Stimulated activated memory B cell treated with anti-CD40 and anti-IgM and Interleukin-4, amounts not matched to agents 10 μg/mL and 1 μg/mL and 100 μg/mL, for 72 hours (primary cell): ENCODE data around the gene TSC2.
"Not testable (repeated sequence)": the region's sequence is repeated elsewhere in the genome, so short reads cannot be mapped to it uniquely, and the experiment has no call there.

Experiments used
- ATAC-seq: fragments of 150-1000 bp; cut with Tn5 transposase; 2 replicates; pipeline ENCODE4 v1.10.0; 2021
- H3K27ac Mint-ChIP-seq: one replicate; pipeline ENCODE4 v1.8.0; 2022; ENCODE audit warnings: mild to moderate bottlenecking, mixed read lengths
- H3K27me3 Mint-ChIP-seq: one replicate; pipeline ENCODE4 v1.8.0; 2022; ENCODE audit warnings: mixed read lengths
- H3K36me3 Mint-ChIP-seq: one replicate; pipeline ENCODE4 v1.8.0; 2022; ENCODE audit warnings: mixed read lengths
- H3K4me1 Mint-ChIP-seq: one replicate; pipeline ENCODE4 v1.8.0; 2022; ENCODE audit warnings: mixed read lengths
- H3K4me3 Mint-ChIP-seq: one replicate; pipeline ENCODE4 v1.8.0; 2022; ENCODE audit warnings: mild to moderate bottlenecking, moderate library complexity, mixed read lengths
- H3K9me3 Mint-ChIP-seq: one replicate; pipeline ENCODE4 v1.8.0; 2022; ENCODE audit warnings: mixed read lengths

TSC2 gene

GRCh38 chr16:2007081-2007836 is 40.5 kb upstream of the TSC2 start:
- peak overlapping the region; percentile 60 for H3K27ac Mint-ChIP-seq
- no peaks in the 10 kb centered on the region for H3K27me3 Mint-ChIP-seq
- peak overlapping the region; percentile 83 for H3K4me3 Mint-ChIP-seq
- H3K9me3 Mint-ChIP-seq, result no peaks in the 10 kb centered on the region
- peaks cover 38% of the 10 kb centered on the region for H3K36me3 Mint-ChIP-seq
- no peak for ATAC-seq
- H3K4me1 Mint-ChIP-seq, result peaks cover 60% of the 10 kb centered on the region

- H3K4me3 Mint-ChIP-seq, result peak overlapping the region; percentile 83
- peaks cover 60% of the 10 kb centered on the region for H3K4me1 Mint-ChIP-seq
- peak overlapping the region; percentile 61 for H3K27ac Mint-ChIP-seq
- no peaks in the 10 kb centered on the region for H3K27me3 Mint-ChIP-seq
- no peak for ATAC-seq
- H3K36me3 Mint-ChIP-seq, result peaks cover 35% of the 10 kb centered on the region
- no peaks in the 10 kb centered on the region for H3K9me3 Mint-ChIP-seq
Observed at GRCh38 chr16:2008009-2008526, 39.7 kb upstream of the TSC2 start.

GRCh38 chr16:2008631-2009163 is 39.1 kb upstream of the TSC2 start:
- Mint-ChIP-seq H3K4me3 (peak overlapping the region; percentile 83), H3K9me3 (no peaks in the 10 kb centered on the region), H3K4me1 (peaks cover 60% of the 10 kb centered on the region), H3K36me3 (peaks cover 35% of the 10 kb centered on the region), H3K27me3 (no peaks in the 10 kb centered on the region), H3K27ac (peak overlapping the region; percentile 61)
- no peak for ATAC-seq

- no peaks in the 10 kb centered on the region for H3K27me3 Mint-ChIP-seq
- peak overlapping the region; percentile 93 for H3K27ac Mint-ChIP-seq
- peak; percentile 54 for ATAC-seq
- H3K36me3 Mint-ChIP-seq, result peaks cover 35% of the 10 kb centered on the region
- H3K9me3 Mint-ChIP-seq, result no peaks in the 10 kb centered on the region
- H3K4me3 Mint-ChIP-seq, result peak overlapping the region; percentile 83
- H3K4me1 Mint-ChIP-seq, result peaks cover 55% of the 10 kb centered on the region
Observed at GRCh38 chr16:2009164-2009711, 38.5 kb upstream of the TSC2 start.

- ATAC-seq, result peak; percentile 98
- Mint-ChIP-seq H3K4me1 (peaks cover 48% of the 10 kb centered on the region), H3K36me3 (peaks cover 32% of the 10 kb centered on the region), H3K9me3 (no peaks in the 10 kb centered on the region), H3K27me3 (no peaks in the 10 kb centered on the region), H3K27ac (peak within 1 kb of the TSS; percentile 93), H3K4me3 (peak within 1 kb of the TSS; percentile 90)
Observed at GRCh38 chr16:2009791-2010510, 37.8 kb upstream of the TSC2 start, which contains the start of gene ZNF598. ZNF598 (minus strand) TSS chr16:2009821.

- H3K36me3 Mint-ChIP-seq, result peaks cover 17% of the 10 kb centered on the region
- not testable (repeated sequence) for H3K4me3 Mint-ChIP-seq, ATAC-seq, H3K27ac Mint-ChIP-seq, H3K9me3 Mint-ChIP-seq, H3K27me3 Mint-ChIP-seq
- H3K4me1 Mint-ChIP-seq, result peaks cover 30% of the 10 kb centered on the region
Observed at GRCh38 chr16:2011726-2012125, 36.1 kb upstream of the TSC2 start.

- peaks cover 10% of the 10 kb centered on the region for H3K27me3 Mint-ChIP-seq
- no peaks in the 10 kb centered on the region for H3K9me3 Mint-ChIP-seq
- peaks cover 12% of the 10 kb centered on the region for H3K4me1 Mint-ChIP-seq
- no peak overlapping the region for H3K4me3 Mint-ChIP-seq
- no peak for ATAC-seq
- H3K27ac Mint-ChIP-seq, result no peak overlapping the region
- H3K36me3 Mint-ChIP-seq, result peaks cover 3% of the 10 kb centered on the region
Observed at GRCh38 chr16:2013527-2013926, 34.3 kb upstream of the TSC2 start.

- H3K4me3 Mint-ChIP-seq, result no peak overlapping the region
- H3K4me1 Mint-ChIP-seq, result peaks cover 3% of the 10 kb centered on the region
- H3K27me3 Mint-ChIP-seq, result peaks cover 21% of the 10 kb centered on the region
- H3K27ac Mint-ChIP-seq, result no peak overlapping the region
- H3K9me3 Mint-ChIP-seq, result no peaks in the 10 kb centered on the region
- ATAC-seq, result no peak
- no peaks in the 10 kb centered on the region for H3K36me3 Mint-ChIP-seq
Observed at GRCh38 chr16:2015117-2015946, 32.5 kb upstream of the TSC2 start.

GRCh38 chr16:2015947-2016208 is 31.9 kb upstream of the TSC2 start:
- H3K4me1 Mint-ChIP-seq, result peaks cover 6% of the 10 kb centered on the region
- no peak overlapping the region for H3K4me3 Mint-ChIP-seq
- H3K36me3 Mint-ChIP-seq, result no peaks in the 10 kb centered on the region
- no peak overlapping the region for H3K27ac Mint-ChIP-seq
- H3K27me3 Mint-ChIP-seq, result peaks cover 27% of the 10 kb centered on the region
- no peak for ATAC-seq
- no peaks in the 10 kb centered on the region for H3K9me3 Mint-ChIP-seq

GRCh38 chr16:2016407-2016922 is 31.3 kb upstream of the TSC2 start:
- no peak overlapping the region for H3K4me3 Mint-ChIP-seq
- no peaks in the 10 kb centered on the region for H3K9me3 Mint-ChIP-seq
- H3K4me1 Mint-ChIP-seq, result peaks cover 8% of the 10 kb centered on the region
- H3K27me3 Mint-ChIP-seq, result peaks cover 33% of the 10 kb centered on the region
- ATAC-seq, result no peak
- no peak overlapping the region for H3K27ac Mint-ChIP-seq
- no peaks in the 10 kb centered on the region for H3K36me3 Mint-ChIP-seq

GRCh38 chr16:2019518-2019920 is 28.3 kb upstream of the TSC2 start, which contains the start of gene NPW:
NPW (plus strand) TSS chr16:2019785.
- Mint-ChIP-seq H3K36me3 (no peaks in the 10 kb centered on the region), H3K9me3 (no peaks in the 10 kb centered on the region), H3K4me3 (peak within 1 kb of the TSS; percentile 58), H3K27me3 (peaks cover 60% of the 10 kb centered on the region), H3K27ac (no peak within 1 kb of the TSS), H3K4me1 (peaks cover 24% of the 10 kb centered on the region)
- ATAC-seq, result no peak

- no peak for ATAC-seq
- Mint-ChIP-seq H3K27ac (no peak overlapping the region), H3K9me3 (no peaks in the 10 kb centered on the region), H3K4me1 (peaks cover 25% of the 10 kb centered on the region), H3K4me3 (peak overlapping the region; percentile 58), H3K36me3 (no peaks in the 10 kb centered on the region), H3K27me3 (peaks cover 66% of the 10 kb centered on the region)
Observed at GRCh38 chr16:2019921-2020831, 27.6 kb upstream of the TSC2 start.

GRCh38 chr16:2022723-2023091 is 25.1 kb upstream of the TSC2 start:
- H3K36me3 Mint-ChIP-seq, result no peaks in the 10 kb centered on the region
- peaks cover 75% of the 10 kb centered on the region for H3K27me3 Mint-ChIP-seq
- peaks cover 33% of the 10 kb centered on the region for H3K4me1 Mint-ChIP-seq
- H3K4me3 Mint-ChIP-seq, result peak overlapping the region; percentile 72
- H3K27ac Mint-ChIP-seq, result peak overlapping the region; percentile 75
- peak; percentile 39 for ATAC-seq
- H3K9me3 Mint-ChIP-seq, result no peaks in the 10 kb centered on the region
